HG03460 (cell line): ENCODE results near the gene PFDN2.

Source experiments
- ATAC-seq: cut with Tn5 transposase; IDR thresholded peaks from one replicate; pipeline ENCODE4 v1.9.1; 2021; ENCODE audit not compliant: unreplicated experiment

Gene PFDN2

DNA sequence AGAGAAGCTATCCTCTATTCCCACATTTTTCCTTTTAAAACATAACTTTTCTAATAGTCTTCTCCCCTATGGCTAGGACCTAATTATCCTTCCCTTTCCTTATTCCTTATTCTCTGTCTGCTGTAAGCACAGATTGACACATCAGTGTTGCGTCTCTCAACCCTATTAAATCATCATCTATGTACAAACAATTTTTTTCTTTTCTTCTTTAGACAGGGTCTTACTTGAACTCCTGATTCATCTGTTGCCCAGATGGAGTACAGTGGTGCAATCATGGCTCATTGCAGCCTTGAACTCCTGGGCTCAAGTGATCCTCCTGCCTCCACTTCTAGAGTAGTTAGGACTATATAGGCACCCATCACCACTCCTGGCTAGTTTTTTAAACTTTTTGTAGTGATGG lies 11.4 kb downstream of the PFDN2 start:
- ATAC-seq = no peak

DNA sequence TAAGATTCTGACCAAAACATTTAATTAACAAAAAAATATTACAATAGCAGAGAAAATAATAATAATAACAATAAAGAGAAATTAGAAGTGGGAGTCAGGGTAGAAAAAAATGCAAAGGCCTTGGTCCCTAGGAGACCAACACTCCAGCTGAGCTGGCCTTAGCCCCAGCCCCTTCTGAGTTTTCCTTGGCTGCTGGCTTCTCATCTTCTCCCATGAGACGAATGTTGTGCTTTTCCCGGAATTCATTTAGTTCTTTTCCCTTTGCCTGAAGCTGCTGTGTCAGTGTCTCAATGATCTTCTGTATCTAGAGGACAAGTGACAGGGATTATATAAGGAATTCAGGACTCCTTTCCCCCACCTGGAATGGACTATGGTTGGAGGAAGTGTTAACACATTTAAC lies 17.3 kb downstream of the PFDN2 start:
- ATAC-seq = no peak

DNA sequence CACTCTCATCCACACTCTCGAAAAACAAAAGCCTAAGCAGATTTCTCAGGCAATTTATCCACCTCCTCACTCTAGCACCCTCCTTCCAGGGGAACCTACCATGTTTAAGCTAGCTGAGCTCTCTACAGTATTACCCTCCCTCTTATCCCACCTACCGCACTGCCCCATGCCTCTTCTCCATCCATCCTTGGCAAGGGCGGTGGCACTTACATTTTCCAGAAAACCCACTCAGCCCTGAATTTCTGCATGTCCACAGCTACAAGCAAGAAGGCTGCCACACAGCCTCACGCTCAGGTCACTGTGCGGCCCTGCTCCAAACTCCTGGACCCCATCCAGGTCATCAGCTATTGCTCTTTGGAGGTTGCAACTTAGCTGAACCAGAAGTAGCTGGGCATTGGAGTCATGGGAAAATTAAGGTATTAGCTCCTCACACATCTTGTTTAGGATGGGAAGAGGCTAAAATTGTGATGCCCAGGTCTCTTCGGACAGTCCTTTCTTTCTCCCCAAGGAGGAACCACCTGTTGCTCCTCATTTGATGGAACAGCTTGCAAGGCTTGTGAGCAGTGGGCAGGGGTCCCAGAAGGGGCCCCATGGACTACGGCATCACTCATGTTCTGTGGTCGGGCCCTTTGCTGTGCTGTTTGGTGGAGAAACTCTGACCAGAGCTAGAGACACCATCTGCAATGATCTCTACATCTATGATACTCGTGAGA lies 18.6 kb downstream of the PFDN2 start:
- ATAC-seq = no peak

DNA sequence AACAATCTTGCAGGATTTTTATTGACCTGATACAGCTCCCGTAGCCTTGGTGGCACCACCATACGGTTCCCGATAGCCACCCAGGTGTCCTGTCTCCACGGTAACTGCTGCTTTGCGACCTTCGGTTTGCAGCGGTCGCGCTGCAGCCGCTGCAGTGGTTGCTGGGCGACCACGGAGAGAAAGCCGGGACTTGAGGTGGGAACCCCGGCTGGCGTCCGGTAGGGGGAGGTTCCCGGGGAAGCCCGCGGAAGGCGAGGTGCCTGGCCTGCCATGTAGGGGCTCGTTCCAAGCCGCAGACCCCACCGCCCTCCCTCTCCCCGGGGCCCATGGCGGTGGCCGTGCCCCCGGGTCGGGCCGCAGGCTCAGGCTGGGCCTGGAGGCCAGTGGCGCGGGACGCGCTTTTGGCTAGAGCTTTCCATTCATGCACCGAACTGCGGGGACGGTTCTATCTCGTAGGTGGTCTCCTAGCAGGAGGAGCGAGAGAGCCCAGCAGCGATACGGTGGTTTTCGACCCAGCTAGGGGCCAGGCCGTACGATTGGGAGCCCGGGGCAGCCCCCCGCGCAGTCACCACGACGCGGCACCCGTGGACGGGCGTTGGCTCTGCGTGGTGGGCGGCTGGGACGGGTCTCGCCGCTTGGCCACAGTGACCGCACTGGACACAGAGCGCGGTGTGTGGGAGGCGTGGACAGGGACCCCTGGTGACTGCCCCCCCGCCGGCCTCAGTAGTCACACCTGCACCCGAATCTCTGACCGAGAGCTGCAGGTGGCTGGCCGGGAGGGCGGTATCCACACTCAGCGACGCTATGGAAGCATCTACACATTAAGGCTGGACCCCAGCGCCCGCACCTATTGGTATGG lies 19.4 kb downstream of the PFDN2 start, which contains the start of gene KLHDC9:
KLHDC9 (plus strand) TSS at position 152 of the 859 bp plus-strand sequence; CDS start at position 327, 175 bp downstream.
- ATAC-seq = peak; percentile 63

DNA sequence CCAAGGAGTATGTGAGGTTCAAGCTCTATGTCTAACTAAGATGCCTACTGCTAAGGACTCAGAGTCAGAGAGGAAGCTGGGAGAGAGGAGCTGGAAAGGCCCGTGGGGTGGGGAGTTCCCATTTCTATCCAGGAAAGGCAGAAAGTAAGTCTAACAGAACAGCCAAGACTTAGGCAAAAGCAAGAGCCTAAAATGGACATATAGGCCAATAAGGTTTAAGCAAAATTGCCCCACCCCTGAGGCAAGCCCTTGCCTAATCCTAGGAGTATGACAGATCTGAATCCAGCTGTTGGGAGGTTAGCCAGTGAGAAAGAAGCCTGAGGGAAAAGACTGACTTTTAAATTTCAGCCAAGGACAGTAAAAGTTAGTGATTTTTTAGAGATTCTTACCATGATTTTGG lies 21.3 kb downstream of the PFDN2 start:
- ATAC-seq = no peak

DNA sequence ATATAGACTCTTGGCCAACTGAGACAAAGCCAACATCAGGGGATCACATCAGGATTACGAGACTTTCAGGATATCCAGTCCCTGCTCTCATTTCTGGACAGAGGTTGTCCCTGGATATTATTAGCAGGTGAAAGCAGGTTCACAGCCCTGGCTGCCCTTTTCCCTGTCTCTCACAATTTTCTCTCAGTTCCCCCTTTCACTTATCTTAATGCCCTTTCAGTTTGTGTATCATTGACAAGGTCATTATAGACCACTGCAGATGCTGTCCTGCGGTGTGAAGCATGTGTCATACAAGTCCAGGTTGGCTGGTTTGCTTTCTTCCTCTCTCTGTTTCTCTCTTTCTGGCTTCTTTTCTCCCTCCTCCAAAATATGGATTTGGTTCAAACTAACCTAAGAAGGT lies 21.8 kb downstream of the PFDN2 start:
- ATAC-seq = no peak

DNA sequence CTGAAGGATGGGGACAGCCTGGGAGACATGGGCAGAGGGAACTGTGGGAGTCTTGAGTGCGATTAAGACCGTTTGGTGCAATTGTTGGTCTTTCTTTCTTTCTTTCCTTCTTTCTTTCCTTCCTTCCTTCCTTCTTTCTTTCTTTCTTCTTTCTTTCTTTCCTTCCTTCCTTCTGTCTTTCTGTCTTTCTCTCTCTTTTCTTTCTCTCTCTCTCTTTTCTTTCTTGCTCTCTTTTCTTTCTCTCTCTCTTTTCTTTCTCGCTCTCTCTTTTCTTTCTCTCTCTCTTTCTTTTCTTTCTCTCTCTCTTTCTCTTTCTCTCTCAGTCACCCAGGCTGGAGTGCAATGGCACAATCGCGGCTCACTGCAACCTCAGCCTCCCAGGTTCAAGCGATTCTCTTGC lies 22.6 kb downstream of the PFDN2 start:
- ATAC-seq = no peak

DNA sequence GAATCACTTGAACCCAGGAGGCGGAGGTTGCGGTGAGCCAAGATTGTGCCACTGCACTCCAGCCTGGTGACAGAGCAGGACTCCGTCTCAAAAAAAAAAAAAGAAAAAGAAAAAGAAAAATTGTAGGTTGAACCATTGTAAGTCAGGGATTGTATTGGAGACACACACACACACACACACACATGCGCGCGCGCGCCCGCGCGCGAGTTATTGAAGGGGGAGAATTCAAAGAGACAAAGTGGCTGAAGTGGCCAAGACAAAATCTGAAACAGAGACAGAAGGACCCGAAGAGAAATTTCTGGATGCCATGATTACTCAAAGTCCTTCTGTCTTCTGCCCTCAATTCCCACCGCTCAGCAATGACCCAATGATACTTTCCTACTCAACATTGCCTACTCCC lies 23.4 kb downstream of the PFDN2 start:
- no peak for ATAC-seq

DNA sequence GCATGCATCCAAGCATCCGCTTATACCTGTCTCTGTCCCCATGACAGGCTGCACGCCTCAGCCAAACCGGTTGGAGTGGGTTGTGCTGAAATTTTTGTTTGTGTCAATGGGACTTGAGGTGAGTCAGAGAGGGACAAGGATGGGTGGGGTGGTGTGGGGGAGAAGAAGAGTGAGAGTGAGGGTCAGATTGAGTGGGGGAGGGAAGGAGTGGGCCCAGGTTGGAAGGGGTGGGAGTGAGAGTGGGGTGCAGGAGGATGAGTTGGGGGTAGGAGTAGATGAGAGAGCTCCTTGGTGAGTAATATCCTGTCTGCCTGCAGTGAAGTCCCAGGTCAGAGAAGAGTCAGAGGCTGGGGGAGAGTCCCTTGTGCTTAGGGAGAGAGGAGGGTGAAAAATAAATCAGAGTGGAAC lies 25.2 kb downstream of the PFDN2 start:
- no peak for ATAC-seq

DNA sequence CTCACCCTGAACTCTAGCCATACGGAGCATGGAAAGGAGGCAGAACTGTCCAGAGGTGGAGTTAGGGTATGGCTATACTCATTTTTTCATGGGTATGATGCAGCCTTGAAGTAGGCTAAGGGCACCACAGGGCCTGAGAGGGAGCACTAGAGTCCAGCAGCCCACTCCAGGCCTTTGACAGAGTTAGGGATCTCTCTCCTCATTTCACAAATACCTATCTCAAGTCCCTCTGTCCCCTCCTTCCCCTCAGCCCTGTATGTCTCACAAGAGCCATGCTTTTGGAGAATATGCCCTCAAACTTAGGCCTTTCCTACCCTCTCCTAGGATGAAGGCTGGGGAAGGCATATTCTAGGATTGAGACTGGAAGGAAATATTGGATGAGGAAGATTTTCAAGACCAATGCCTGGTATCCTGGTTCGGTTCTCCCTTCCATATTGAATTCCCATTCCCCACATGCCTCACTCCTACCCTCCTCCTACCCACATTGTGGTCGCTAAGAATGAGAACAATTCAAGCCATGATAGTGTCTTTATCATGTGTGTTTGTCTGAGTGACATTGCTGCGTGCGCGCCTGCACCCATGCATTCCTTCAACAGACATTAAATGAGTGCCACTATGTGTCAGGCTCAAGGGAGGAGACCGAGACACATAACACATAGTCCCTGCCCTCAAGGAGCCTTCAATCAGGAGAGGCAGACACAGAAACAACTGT lies 25.9 kb downstream of the PFDN2 start:
- no peak for ATAC-seq

DNA sequence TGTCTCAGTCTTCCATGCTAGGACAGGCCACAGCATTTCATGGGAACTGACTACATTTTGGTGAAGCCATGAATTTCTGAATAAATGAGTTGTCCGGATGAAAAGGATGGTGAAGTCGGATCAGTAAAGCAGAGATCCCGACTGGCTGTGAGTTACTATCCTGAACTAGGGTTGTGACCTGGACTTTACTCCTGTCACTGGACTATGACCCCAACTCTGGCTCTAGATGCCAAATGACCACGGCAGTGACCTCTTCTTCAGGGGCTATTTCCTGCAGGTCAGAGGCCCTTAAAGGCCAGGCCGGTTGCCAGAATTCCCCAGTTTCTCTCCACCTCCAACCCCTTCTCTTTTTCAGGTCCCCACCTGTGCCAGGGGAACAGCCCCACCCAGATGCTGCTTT lies 26.7 kb downstream of the PFDN2 start:
- no peak for ATAC-seq

DNA sequence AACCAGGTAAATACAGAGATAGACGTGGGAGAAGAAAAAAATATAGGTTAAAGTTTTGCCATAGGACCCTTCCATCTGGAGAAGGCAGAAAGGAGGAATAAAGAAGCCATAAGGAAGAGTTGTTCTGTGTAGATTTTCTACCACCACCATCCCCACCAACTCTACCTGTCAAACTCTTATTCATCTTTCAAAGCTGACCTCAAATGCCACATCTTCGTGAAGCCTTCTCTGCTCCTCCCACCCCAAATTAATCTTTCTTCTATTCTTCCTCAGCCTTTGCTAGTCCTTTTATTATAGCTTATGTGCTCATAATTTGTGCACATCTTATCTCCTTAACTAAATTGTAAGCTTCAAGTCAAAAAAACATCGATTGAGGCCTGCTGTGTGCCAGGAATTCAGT lies 27.2 kb downstream of the PFDN2 start:
- no peak for ATAC-seq

DNA sequence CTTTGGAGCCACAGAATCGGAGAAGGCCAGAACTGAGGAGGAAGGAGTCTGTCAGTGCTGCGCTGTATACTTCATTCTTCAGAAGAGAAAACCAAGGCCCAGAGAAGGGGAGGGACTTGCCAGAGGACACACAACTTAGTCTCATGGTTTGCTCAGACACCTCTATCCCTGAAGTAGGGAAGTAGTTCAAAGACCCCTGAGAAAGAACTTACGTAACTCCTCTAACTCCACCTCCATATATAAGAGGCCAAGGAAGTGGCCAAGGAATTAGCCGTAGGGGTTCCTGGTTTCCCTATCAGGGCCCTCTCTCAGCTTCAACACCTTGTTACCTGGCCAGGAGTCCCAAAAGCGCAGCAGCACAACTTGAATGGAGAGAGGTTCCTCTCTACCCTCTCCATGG lies 27.9 kb downstream of the PFDN2 start:
- ATAC-seq = no peak

DNA sequence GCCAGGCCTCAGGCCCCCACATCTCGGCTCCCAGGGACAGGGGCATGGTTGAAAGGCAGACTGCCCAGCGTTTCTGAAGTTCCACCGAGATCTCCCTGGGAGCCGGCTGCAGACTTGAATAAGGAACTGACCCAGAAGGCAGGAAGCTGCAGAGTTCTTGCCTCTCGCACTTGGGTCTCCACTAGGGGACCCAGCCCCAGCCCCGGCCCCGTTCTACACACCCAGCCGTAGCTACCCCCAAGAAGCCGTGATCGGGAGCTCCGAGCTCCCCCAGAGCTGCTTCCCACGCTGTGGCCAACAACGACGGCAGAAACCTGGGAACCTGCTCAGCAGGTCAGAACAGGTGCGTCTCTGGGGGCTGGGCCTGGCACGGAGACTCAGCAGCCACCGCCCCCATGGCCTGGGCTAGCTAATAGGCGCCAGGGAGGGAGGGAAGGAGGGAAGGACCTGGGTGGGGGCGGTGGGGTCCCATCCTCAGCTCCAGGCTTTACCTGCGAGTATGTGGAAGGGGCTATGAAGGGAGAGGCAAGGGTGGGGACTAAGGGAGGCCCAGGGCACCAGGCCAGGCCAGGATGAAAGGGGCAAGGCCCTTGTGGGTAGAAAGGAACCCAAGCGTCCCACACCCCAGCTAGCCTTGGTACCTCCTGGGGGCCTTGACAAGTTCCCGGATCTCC lies 28.4 kb downstream of the PFDN2 start, which contains the start of gene NECTIN4:
NECTIN4 (minus strand) TSS at position 308 of the 674 bp plus-strand sequence; CDS start at position 46, 262 bp downstream.
- no peak for ATAC-seq

DNA sequence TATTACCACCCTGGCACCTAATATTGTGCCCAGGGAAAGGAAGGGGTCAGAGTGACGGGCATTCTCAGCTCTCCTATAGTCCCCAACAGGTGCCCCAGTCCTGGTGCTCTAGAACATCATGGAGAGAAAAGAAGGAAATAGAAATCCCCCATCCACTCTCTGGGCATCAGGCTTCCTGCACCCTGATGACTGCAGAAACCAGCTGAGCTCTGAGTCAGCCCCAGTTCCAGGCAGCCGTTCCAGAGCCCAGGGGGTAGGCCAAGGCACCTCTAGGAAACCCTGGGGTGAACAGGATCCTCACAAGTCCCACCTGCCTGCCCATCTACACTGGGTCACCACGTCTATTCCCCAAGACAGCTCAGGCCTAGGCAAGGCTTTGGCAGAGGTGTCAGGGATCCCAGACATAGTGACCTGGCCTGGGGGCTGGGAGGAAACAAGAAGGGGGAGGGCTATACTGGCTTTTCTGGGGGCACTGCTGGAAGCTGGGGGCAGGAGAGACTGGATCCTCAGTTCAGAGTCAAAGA lies 29.2 kb downstream of the PFDN2 start:
- no peak for ATAC-seq

DNA sequence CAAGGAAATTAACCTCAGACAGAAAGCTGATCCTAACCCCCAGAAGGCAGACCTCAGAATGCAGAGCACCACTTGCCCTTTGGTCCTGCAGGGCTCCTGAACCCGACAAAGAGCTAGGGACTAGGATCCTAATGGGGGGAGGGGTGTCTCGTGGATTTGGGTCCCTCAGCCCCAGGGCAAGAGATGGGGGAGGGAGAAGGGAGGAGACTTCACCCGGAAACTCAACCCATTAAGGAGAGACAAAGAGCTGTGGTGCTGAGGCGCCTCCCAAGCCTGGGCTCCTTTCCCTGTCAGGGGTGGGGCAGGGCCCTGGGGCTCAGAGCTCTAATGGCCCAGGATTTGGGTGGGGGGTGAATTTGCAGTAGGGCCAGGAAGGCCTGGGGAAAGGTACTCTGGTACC lies 31.4 kb downstream of the PFDN2 start:
- ATAC-seq = no peak

DNA sequence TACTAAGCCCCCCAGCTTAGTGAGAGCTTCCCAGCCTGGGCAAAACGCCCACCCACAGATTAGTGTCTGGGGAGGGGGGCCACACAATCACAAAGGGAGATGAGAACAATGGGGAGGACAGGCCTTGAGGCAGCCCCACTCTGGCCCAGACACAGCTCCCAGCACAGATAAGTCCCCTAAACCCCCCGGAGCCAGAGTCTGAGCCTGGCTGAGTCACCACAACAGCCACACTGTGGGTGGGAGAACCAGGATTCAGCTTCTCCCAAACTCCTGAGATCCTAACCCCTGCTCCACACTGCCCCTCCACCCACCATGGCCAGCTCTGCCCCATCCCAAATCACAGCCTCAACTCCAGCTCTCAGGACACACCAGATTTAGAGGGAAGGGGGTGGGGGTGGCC lies 32.7 kb downstream of the PFDN2 start:
- no peak for ATAC-seq

DNA sequence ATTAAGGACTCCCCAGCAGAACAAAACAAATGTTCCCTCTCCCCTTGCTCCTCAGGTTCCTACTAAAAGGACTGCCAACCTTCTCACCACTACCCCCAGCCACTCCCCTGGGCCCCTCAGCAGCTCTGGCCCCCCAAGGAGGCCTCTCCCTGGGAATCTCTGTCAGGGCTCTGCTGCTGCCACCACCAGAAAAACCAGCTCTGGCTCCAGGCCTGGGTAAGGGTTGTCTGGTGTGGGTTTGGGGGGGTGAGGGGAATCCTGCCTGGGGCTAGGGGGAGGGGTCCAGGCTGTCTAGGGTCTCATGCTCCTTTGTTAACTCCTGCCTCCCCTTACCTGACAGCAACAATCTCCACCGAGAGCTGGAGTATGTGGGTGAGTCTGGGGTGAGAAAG lies 33.2 kb downstream of the PFDN2 start:
- ATAC-seq = no peak

DNA sequence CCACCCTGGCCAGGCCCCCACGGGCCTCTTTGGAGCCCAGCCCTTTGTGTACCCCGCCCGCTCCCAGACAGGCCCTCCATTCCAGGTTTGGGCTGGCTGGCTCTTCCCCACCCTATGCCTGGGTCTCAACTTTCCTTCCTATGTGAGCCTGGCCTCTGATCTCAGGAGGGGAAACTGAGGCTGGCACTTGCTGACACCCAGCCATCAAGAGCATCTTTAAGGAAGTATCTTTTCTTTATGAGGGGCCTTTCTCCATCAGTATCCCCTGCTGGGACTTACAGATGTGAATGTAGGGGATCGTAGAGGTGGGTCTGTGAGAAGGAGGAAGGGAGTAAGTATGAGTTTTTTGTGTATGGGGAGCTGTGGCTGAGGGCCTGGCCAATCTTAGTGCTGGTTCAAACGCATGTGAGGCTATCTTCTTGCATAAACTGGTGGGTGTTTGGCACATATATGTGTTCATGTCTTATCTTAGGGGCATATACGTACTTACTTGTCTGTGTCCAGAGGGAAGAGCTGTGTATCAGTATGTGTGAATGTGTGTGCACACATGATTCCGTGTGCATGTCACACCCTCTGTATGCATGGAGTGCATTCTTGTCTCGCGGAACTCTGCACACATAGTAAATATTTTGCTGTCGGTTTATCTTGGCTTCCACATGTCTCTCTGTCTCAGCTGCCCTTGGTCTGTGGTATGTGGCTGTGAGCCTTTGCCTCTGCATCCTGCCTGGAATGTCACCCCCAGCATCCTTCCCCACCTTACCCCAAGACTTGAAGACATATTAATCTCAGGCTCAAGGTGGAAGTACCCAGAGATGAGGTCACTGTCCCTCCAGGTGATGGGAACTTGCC lies 33.9 kb downstream of the PFDN2 start:
- ATAC-seq = no peak
